T-helper 2 cell (primary cell): ENCODE results near the gene HNRNPR.
"Not testable (repeated sequence)": the region's sequence is repeated elsewhere in the genome, so short reads cannot be mapped to it uniquely, and the experiment has no call there.

Source experiments
- DNase-seq, 5 experiments: peaks; one replicate each; pipeline versions ENCODE4 v3.0.0 to v3.0.0-alpha.2; 2012 to 2022
- total RNA-seq, 2 donors: gene quantifications; one replicate each; lab custom pipeline; 2026; lab: John Stamatoyannopoulos, UW

HNRNPR gene
- 135 to 178 reads per million in 2 donors for total RNA-seq

GRCh38 chr1:23344111-23344986 lies at the start of gene HNRNPR:
Gene HNRNPR (minus strand): TSS chr1:23344284. CDS start chr1:23341008, 3,276 bp downstream.
- DNase-seq: peak; percentile 95 to 100 (median 98)

- DNase-seq: no peak
These were observed 49.6 kb upstream of the HNRNPR start for GRCh38 chr1:23393706-23394105.

- peak in 1 of 5 experiments; percentile 7 for DNase-seq
These were observed 48.2 kb upstream of the HNRNPR start for GRCh38 chr1:23392125-23392855.

- DNase-seq: no peak
These were observed 45.8 kb upstream of the HNRNPR start for GRCh38 chr1:23389837-23390321.

- DNase-seq: no peak
These were observed 43.4 kb upstream of the HNRNPR start for GRCh38 chr1:23387494-23387893.

- DNase-seq: no peak
These were observed 41.1 kb upstream of the HNRNPR start for GRCh38 chr1:23385119-23385621.

DNA sequence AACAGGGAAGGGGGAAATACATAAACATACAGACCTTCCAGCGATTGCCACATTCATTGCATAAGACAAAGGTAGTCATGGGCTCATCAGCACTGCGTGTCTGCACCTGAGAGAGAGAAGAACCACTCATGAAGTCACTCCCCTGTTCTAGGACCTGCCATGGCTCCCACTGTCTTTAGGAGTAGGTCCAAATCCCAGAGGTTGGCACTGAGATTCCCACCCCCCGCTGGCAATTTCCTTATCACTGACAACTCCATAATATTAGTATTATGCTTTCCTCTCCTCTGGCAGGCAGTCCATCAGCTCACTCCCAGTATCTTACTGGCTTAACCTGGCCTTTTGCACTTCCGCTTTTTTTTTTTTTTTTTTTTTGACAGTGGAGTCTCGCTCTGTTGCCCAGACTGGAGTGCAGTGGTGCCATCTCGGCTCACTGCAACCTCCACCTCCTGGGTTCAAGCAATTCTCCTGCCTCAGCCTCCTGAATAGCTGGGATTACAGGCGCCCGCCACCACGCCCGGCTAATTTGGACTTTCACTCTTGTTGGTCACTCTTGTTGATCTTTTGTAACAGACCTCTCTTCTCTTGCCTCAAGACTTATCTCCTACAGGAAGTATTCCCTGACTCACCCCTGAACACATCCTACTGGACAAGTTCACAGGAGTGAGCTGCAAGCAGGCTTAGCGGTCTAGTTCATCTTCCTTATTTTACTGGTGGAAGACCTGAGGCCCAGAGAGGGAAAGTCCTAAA lies 40.4 kb upstream of the HNRNPR start:
- DNase-seq: no peak

DNA sequence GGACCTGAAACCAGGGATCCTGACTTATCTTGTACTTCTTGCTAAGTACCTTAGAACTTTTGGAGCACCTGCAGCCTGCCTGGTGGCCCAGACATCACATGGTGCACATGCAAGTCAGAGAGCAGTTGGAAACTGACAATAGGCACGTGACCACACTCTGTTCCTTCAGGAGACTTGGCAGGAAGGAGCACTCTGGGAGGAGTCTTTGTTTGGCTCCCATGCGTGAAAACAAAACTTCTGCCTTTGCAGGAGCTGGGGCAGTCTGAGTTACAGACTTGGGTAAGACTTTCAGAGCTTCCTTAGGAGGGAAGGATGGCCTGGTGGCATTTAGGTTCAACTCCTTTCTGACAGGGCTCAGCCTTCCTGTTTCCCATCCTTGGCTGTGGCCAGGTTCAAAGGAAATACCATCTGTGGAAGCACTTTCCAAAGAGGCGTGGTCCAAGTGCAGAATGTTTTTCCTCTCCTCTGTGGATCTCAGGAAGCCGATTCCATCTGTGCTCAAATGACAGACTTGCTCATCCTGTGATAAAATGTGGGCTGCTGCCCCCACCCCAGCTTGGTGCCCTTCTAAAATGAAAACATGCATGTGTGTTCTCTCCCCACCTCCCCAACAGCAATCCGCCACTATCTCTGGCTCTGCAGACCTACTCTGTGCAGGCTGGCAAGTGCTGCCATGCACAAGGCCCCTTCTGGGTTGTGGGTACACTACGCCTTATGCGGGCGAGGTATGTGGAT lies 39.7 kb upstream of the HNRNPR start:
- no peak for DNase-seq

DNA sequence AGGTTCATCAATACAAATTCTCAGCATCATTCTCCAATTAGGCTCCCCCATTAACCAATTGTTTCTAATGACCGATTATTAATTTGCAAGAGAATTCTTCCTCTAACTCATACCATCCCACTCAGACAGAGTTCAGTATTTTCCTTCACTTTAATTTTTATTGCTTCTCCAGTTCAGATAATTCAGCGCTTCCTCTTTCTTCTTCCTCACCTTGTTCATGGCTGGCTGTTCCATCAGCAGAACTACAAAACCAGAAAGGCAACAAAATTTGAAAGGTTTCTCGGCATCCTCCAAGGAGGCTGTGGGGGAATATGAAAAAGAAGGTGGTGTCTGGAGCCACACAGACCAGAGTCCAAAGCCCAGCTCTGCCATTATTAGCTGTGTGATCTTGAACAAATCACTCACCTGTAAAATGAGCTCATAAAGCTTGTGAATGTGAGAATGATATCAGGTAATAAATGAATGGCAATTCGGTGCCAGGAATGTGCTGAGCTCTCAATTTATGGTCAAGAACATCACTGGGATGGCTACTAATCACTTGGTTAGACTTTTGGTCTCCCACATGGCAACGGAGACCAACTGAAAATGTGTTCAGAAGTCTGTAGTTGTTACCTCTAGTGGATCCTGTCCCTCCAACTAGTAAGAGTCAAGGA lies 37.3 kb upstream of the HNRNPR start:
- no peak for DNase-seq

DNA sequence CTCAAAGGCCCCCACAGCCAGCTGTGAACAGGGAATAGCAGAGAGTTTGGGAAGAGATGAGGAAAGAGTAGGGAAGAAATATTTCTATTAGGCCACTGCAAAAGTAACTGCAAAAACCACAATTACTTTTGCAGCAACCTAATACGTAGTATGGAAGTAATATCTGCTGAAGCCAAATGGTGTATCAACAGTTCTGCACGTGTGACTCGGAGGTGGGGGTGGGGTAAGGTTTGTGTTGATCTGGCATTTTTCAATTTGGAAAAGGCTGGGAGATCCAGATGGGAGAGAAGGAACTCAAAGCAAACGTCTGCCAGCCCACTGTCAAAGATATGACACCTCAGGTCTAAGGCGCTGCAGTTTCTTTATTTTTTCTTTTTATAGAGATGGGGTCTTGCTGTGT lies 36.6 kb upstream of the HNRNPR start:
- DNase-seq: no peak

- DNase-seq: not testable (repeated sequence)
These were observed 36.2 kb upstream of the HNRNPR start for GRCh38 chr1:23380236-23380635.

DNA sequence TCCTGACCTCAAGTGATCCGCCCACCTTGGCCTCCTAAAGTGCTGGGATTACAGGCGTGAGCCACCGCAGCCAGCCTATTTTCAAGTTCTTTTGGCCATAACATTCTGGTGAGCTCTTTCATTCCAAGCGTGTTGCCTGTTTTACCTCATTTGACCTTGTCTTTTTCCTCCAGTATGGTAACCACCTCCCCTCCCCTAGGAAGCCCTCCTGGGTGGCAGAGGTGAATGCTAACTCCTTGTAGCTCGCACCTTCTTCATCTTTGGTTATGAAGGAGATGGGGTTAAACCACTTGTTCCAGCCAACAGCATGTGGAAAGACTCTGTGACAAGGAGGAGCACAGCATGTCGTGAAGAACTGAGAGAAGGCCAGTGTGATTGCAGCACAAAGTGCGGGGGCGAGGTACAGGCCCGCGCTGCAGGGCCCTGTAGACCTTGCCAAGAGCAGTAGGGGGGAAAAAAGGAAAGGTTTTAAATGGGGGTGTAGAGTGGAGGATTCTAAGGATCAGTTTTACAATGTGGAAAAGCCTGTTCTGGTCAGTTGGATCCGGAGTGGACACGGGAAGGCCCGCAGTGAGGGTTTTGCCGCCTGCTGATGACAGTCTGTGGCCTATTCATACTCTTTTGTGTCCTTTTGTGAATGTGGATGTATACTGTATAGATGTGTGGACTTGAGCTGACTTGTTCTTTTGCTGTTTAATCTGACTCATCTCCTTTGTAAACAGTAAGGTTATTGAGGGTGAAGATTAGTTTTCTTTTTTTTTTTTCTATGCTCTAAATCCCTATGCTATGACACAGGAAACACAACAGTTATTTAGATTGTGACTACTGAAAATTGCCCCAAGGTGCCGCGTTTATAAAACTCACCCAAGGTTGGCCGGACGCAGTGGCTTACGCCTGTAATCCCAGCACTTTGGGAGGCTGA lies 33.1 kb upstream of the HNRNPR start:
- no peak for DNase-seq

DNA sequence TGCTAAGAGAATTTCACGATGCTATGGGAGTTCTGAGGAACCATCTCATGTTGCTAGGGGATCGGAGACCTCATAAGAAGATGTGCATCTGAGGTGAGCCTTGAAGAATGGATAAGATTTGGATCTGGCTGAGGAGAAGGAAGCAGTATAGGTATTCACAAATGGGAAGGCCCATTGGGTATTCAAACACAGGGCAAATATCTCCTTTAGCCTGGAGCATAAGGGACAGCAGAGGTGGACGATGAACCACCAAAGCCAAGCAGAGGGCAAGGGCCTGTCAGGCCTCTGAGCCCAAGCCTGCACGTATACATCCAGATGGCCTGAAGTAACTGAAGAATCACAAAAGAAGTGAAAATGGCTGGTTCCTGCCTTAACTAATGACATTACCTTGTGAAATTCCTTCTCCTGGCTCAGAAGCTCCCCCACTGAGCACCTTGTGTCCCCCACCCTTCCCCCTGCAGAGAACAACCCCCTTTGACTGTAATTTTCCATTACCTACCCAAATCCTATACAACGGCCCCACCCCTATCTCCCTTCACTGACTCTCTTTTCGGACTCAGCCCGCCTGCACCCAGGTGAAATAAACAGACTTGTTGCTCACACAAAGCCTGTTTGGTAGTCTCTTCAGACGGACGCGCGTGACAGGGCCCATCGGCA lies 30.1 kb upstream of the HNRNPR start:
- not testable (repeated sequence) for DNase-seq

- DNase-seq: no peak
These were observed 28.1 kb upstream of the HNRNPR start for GRCh38 chr1:23371987-23372880.

DNA sequence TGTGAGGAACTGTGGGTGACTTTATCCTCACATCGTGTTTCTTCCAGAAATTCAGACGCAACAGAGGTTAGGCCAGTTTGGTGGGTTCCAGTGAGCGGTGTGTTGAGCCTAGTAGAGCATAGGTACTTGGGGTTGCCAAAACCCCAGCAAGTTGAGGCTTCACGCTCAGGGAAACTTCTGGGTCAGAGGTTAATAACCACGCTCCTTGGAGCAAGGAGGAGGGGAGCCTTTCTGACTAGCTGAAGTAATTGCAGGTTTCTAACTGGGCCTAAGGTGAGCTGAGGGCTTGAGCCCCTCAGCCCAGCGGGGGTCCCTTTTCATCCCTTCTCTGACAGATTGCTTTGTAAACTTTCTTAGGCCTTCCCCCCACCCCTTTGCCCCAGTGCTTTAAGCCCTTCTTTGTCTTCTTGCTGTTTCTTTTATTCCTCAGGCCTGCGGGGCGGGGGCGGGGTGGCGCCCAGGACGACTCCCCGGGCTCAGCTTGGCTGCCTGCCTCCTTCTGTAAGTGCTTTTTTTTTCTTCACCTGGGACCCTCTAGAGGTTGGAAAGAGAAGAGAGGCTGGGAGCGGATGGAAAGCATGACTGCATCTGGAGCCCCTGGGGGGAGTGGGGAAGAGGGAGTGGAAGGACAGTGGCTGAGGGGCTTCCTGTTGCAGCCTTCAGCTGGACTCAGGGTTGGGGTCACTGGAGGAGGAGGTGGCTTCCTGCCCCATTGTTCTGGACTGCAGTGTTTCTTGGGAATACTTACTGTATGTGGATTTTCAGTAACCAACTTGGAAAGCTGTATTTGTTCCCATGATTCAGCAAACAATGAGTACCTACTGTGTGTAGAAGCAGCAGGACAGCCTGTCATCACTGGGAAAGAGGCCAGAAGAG lies 26.9 kb upstream of the HNRNPR start:
- no peak for DNase-seq

- DNase-seq: no peak
These were observed 26.2 kb upstream of the HNRNPR start for GRCh38 chr1:23370330-23370708.

DNA sequence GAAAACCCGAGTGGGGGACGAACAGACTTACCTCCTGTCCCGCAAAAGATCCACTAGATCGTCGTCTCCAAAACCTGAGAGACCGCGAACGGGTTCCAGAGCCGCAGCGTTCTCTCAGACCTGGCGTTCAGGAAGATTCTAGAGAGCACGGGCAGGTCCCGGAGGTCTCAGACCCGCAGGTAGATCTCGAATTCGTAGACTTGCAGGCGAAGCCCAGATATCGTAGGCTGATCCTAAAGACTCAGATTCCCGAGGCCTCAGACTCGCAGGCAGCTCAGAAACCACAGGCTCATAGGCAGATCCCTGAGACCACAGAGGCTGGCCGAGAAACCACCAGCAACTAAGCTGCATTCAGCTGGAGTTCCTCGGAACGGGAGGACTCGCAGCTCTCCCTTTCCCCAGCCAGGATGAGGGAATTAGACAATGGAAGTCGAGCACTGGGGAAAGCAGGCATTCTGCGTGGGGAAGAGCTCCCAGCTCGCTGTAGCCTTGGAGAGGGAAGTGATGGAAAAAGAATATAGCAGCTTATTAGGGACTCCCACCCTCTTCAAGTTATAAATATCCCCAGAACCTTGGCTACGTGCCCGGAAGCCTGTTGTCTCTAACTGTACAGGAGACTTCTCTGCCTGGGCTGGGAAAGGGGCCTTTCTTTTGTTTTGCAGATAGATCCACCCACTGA lies 25.4 kb upstream of the HNRNPR start, which contains the start of gene ZNF436:
ZNF436 (minus strand) TSS at position 502 of the 679 bp plus-strand sequence. CDS start 1,831 bp downstream, outside the sequence.
- peak in 3 of 5 experiments; percentile 5 to 17 (median 16) for DNase-seq
